Measurements from ENCODE around the gene ZBTB39.
A peak's percentile ranks its signal among the peaks of the same experiment; 100 is the strongest.
"Not testable (repeated sequence)": the region's sequence is repeated elsewhere in the genome, so short reads cannot be mapped to it uniquely, and the experiment has no call there.

Gene ZBTB39

GRCh38 chr12:57005980-57006808, at the start of gene ZBTB39:
Gene ZBTB39 (minus strand): TSS chr12:57006546. CDS start chr12:57004917, 1,629 bp downstream.
- DNase-seq (ENCODE audit: low read depth): peak; percentile 59

GRCh38 chr12:57055824-57056223, 49.5 kb upstream of the ZBTB39 start:
- no peak for DNase-seq (ENCODE audit: low read depth)

- DNase-seq (ENCODE audit: low read depth): not testable (repeated sequence)
These were observed 47.6 kb upstream of the ZBTB39 start for GRCh38 chr12:57053901-57054300.

- DNase-seq (ENCODE audit: low read depth): not testable (repeated sequence)
These were observed 46.8 kb upstream of the ZBTB39 start for GRCh38 chr12:57053146-57053545.

GRCh38 chr12:57051011-57051410, 44.7 kb upstream of the ZBTB39 start:
- no peak for DNase-seq (ENCODE audit: low read depth)

- no peak for DNase-seq (ENCODE audit: low read depth)
These were observed 43.5 kb upstream of the ZBTB39 start, which contains the start of gene MYO1A for GRCh38 chr12:57049890-57050289. Gene MYO1A (minus strand): TSS chr12:57050129. CDS start chr12:57048323, 1,806 bp downstream.

GRCh38 chr12:57049119-57049446, 42.7 kb upstream of the ZBTB39 start:
- no peak for DNase-seq (ENCODE audit: low read depth)

- no peak for DNase-seq (ENCODE audit: low read depth)
These were observed 42.2 kb upstream of the ZBTB39 start for GRCh38 chr12:57048423-57049118.

GRCh38 chr12:57047981-57048380, 41.6 kb upstream of the ZBTB39 start:
- DNase-seq (ENCODE audit: low read depth): no peak

- DNase-seq (ENCODE audit: low read depth): peak; percentile 5
These were observed 40.9 kb upstream of the ZBTB39 start for GRCh38 chr12:57046947-57047890.

GRCh38 chr12:57046086-57046791, 39.9 kb upstream of the ZBTB39 start:
- DNase-seq (ENCODE audit: low read depth): no peak

GRCh38 chr12:57044889-57045288, 38.5 kb upstream of the ZBTB39 start:
- DNase-seq (ENCODE audit: low read depth): no peak

GRCh38 chr12:57044468-57044867, 38.1 kb upstream of the ZBTB39 start:
- DNase-seq (ENCODE audit: low read depth): no peak

GRCh38 chr12:57042695-57043094, 36.3 kb upstream of the ZBTB39 start:
- no peak for DNase-seq (ENCODE audit: low read depth)

GRCh38 chr12:57040750-57041149, 34.4 kb upstream of the ZBTB39 start:
- no peak for DNase-seq (ENCODE audit: low read depth)

GRCh38 chr12:57040211-57040610, 33.9 kb upstream of the ZBTB39 start:
- no peak for DNase-seq (ENCODE audit: low read depth)

GRCh38 chr12:57039016-57039798, 32.9 kb upstream of the ZBTB39 start:
- no peak for DNase-seq (ENCODE audit: low read depth)

GRCh38 chr12:57037264-57037663, 30.9 kb upstream of the ZBTB39 start:
- no peak for DNase-seq (ENCODE audit: low read depth)

- no peak for DNase-seq (ENCODE audit: low read depth)
These were observed 27.1 kb upstream of the ZBTB39 start for GRCh38 chr12:57033431-57033830.

GRCh38 chr12:57031789-57032188, 25.4 kb upstream of the ZBTB39 start:
- no peak for DNase-seq (ENCODE audit: low read depth)

Data from stimulated activated CD8-positive, alpha-beta memory T cell treated with anti-CD3 and anti-CD28 coated beads, Interleukin-12 subunit alpha, Interleukin-12 subunit beta, amount 100 ng/mL, for 4 hours (primary cell).